ENCODE data around the gene TUBE1. TPM values are rescaled to one million over a fixed set of nuclear protein-coding genes. Genes with fewer than 3 reads are reported as not detected.
"Not testable (repeated sequence)": the region's sequence is repeated elsewhere in the genome, so short reads cannot be mapped to it uniquely, and the experiment has no call there.

The TUBE1 gene
- total RNA-seq, 1 donor = 49.6 TPM

DNA sequence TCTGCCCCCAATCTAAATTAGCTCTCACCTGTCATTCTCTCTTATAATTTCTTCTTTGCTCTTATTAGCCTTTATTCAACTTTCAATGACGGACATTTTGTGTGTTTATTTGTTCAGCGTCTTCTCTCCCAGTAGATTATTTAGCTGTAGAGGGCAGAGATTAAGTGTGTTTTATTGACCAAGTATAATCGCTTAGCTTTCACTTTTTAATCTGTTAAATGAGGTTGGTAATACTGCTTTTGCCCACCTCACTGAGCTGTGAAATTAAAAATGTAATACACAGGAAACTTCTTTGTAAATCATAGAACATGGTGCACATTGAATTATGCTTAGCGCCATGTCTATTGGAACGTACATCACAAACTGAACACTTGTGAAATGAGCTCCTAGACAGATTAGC is 36.9 kb downstream of the TUBE1 start:
- Histone ChIP-seq H3K4me2 (ENCODE audit: insufficient read depth, low read length) (no peak overlapping the region), H3K4me1 (ENCODE audit: insufficient read depth, low read length) (peaks cover 2% of the 10 kb centered on the region), H3K27ac (ENCODE audit: low read depth, low read length) (no peak overlapping the region), H3K4me3 (ENCODE audit: insufficient read depth, low read length) (no peak overlapping the region), H4K20me1 (ENCODE audit: insufficient read depth, low read length) (no peaks in the 10 kb centered on the region), H3K27me3 (ENCODE audit: insufficient read depth, low read length) (no peaks in the 10 kb centered on the region), H3K79me2 (ENCODE audit: insufficient read depth, low read length) (no peaks in the 10 kb centered on the region), H2AFZ (ENCODE audit: low read length) (no peak overlapping the region), H3K9me3 (ENCODE audit: low read depth, low read length) (no peaks in the 10 kb centered on the region), H3K36me3 (ENCODE audit: insufficient read depth, low read length) (no peaks in the 10 kb centered on the region)
- TF ChIP-seq, protein P1, sequence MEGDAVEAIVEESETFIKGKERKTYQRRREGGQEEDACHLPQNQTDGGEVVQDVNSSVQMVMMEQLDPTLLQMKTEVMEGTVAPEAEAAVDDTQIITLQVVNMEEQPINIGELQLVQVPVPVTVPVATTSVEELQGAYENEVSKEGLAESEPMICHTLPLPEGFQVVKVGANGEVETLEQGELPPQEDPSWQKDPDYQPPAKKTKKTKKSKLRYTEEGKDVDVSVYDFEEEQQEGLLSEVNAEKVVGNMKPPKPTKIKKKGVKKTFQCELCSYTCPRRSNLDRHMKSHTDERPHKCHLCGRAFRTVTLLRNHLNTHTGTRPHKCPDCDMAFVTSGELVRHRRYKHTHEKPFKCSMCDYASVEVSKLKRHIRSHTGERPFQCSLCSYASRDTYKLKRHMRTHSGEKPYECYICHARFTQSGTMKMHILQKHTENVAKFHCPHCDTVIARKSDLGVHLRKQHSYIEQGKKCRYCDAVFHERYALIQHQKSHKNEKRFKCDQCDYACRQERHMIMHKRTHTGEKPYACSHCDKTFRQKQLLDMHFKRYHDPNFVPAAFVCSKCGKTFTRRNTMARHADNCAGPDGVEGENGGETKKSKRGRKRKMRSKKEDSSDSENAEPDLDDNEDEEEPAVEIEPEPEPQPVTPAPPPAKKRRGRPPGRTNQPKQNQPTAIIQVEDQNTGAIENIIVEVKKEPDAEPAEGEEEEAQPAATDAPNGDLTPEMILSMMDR (IDR thresholded peaks at IDR 0.05; ENCODE audit: extremely low read depth, low read depth, low read length) = no peak
- peak; percentile 36 for DNase-seq (ENCODE audit: insufficient read length, low spot score, missing footprints)

DNA sequence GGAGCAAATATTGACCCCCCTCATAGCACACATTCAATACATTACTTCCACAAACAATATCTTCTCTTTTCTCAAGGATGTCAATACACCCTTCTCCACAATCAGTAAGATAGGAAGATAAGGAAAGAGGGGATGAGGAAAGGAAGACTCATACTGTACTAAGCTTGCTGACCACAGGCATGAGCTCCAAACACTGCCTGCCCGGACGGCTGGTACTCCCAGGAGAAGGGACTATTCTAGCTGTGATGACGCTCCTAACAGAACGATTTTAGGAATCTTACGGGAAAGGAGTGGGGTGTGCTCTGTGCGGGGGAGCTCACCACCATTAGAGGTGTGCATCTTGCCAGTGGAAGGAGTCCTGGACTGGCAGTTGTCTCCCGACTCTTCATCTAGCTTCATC is 37.3 kb downstream of the TUBE1 start:
- peaks cover 6% of the 10 kb centered on the region for H3K4me1 ChIP-seq (ENCODE audit: insufficient read depth, low read length)
- no peaks in the 10 kb centered on the region for H3K9me3 ChIP-seq (ENCODE audit: low read depth, low read length)
- no peak overlapping the region for H2AFZ ChIP-seq (ENCODE audit: low read length)
- no peak overlapping the region for H3K4me3 ChIP-seq (ENCODE audit: insufficient read depth, low read length)
- TF ChIP-seq, protein P1 (IDR thresholded peaks at IDR 0.05; ENCODE audit: extremely low read depth, low read depth, low read length) = no peak
- H3K4me2 ChIP-seq (ENCODE audit: insufficient read depth, low read length) = no peak overlapping the region
- no peaks in the 10 kb centered on the region for H3K27me3 ChIP-seq (ENCODE audit: insufficient read depth, low read length)
- H4K20me1 ChIP-seq (ENCODE audit: insufficient read depth, low read length) = no peaks in the 10 kb centered on the region
- no peaks in the 10 kb centered on the region for H3K79me2 ChIP-seq (ENCODE audit: insufficient read depth, low read length)
- H3K36me3 ChIP-seq (ENCODE audit: insufficient read depth, low read length) = no peaks in the 10 kb centered on the region
- no peak for DNase-seq (ENCODE audit: insufficient read length, low spot score, missing footprints)
- no peak overlapping the region for H3K27ac ChIP-seq (ENCODE audit: low read depth, low read length)

DNA sequence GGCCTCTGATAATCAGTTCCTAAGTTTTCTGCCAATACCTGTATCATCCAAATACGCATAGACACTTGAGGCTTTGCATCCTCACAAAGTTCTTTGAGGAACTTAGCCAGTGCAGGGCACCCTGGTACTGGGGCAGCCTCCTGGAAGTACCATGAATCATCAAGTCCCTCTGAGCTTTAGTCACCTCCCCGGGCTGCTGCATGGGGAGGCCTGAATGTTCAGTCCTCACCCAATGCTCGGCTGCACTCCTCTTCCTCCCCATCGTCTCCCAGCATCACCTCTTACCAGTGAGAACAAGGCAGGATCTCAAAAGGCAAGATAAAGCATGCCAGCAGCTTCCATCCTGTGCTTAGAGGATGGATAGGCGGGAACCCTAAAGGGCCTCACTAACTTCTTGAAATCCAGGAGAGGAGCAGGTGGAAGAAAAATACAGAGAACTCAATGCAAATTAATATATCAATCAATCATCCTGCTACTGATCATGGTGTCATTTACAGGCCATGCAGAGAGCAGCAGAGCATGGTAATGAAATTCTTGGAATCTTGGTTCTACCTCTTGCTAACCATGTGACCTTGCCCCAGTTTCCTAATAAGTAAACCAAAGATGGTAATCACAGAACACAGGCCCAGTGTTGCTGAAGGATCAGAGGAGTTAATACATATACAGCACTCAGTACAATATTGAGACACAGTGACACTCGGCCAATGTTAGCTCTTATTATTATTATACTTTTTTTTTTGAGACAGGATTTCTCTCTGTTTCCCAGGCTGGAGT is 38.1 kb downstream of the TUBE1 start:
- Histone ChIP-seq H3K27me3 (ENCODE audit: insufficient read depth, low read length) (no peaks in the 10 kb centered on the region), H2AFZ (ENCODE audit: low read length) (peak overlapping the region; percentile 58), H3K4me1 (ENCODE audit: insufficient read depth, low read length) (peaks cover 14% of the 10 kb centered on the region), H3K4me3 (ENCODE audit: insufficient read depth, low read length) (no peak overlapping the region), H3K4me2 (ENCODE audit: insufficient read depth, low read length) (no peak overlapping the region), H3K27ac (ENCODE audit: low read depth, low read length) (no peak overlapping the region), H3K36me3 (ENCODE audit: insufficient read depth, low read length) (no peaks in the 10 kb centered on the region), H4K20me1 (ENCODE audit: insufficient read depth, low read length) (no peaks in the 10 kb centered on the region), H3K79me2 (ENCODE audit: insufficient read depth, low read length) (no peaks in the 10 kb centered on the region), H3K9me3 (ENCODE audit: low read depth, low read length) (no peaks in the 10 kb centered on the region)
- DNase-seq (ENCODE audit: insufficient read length, low spot score, missing footprints) = peak; percentile 37
- TF ChIP-seq, protein P1 (IDR thresholded peaks at IDR 0.05; ENCODE audit: extremely low read depth, low read depth, low read length) = no peak

DNA sequence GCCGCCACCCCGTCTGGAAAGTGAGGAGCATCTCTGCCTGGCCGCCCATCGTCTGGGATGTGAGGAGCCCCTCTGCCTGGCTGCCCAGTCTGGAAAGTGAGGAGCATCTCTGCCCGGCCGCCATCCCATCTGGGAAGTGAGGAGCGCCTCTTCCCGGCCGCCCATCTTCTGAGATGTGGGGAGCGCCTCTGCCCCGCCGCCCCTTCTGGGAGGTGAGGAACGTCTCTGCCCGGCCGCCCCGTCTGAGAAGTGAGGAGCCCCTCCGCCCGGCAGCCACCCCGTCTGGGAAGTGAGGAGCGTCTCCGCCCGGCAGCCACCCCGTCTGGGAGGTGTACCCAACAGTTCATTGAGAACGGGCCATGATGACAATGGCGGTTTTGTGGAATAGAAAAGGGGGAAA is 39.8 kb downstream of the TUBE1 start:
- not testable (repeated sequence) for H3K27me3 ChIP-seq (ENCODE audit: insufficient read depth, low read length)

More for the DNA sequence above, 39.8 kb downstream of the TUBE1 start:
- not testable (repeated sequence) for H4K20me1 ChIP-seq (ENCODE audit: insufficient read depth, low read length); H3K79me2 ChIP-seq (ENCODE audit: insufficient read depth, low read length); H3K4me3 ChIP-seq (ENCODE audit: insufficient read depth, low read length); H3K9me3 ChIP-seq (ENCODE audit: low read depth, low read length); H2AFZ ChIP-seq (ENCODE audit: low read length); H3K36me3 ChIP-seq (ENCODE audit: insufficient read depth, low read length); H3K4me2 ChIP-seq (ENCODE audit: insufficient read depth, low read length); H3K27ac ChIP-seq (ENCODE audit: low read depth, low read length); DNase-seq (ENCODE audit: insufficient read length, low spot score, missing footprints)
- H3K4me1 ChIP-seq (ENCODE audit: insufficient read depth, low read length) = peaks cover 23% of the 10 kb centered on the region

Measured in osteoblast (primary cell).